UCSD-AML1 (cell line): ENCODE measurements around the gene DRD4.
"Not testable (repeated sequence)": the region's sequence is repeated elsewhere in the genome, so short reads cannot be mapped to it uniquely, and the experiment has no call there.

Experiments used
- DNase-seq: peaks from one replicate; lab custom pipeline; 2025; ENCODE audit not compliant: unreplicated experiment; lab: John Stamatoyannopoulos, UW

DRD4 gene

GRCh38 chr11:673866-674265 is 36.8 kb downstream of the DRD4 start:
- DNase-seq: no peak

- DNase-seq: no peak
Measured at GRCh38 chr11:674406-674805, 37.3 kb downstream of the DRD4 start.

- no peak for DNase-seq
Measured at GRCh38 chr11:678297-678696, 41.2 kb downstream of the DRD4 start.

- no peak for DNase-seq
Measured at GRCh38 chr11:679271-680207, 42.5 kb downstream of the DRD4 start.

- no peak for DNase-seq
Measured at GRCh38 chr11:680476-680875, 43.4 kb downstream of the DRD4 start.

- no peak for DNase-seq
Measured at GRCh38 chr11:680970-681369, 43.9 kb downstream of the DRD4 start.

- no peak for DNase-seq
Measured at GRCh38 chr11:686451-687243, 49.6 kb downstream of the DRD4 start.

- DNase-seq: no peak
Measured at GRCh38 chr11:687751-688150, 50.7 kb downstream of the DRD4 start.

- peak; percentile 55 for DNase-seq
Measured at GRCh38 chr11:688681-689080, 51.6 kb downstream of the DRD4 start.

GRCh38 chr11:689625-690024 is 52.6 kb downstream of the DRD4 start:
- no peak for DNase-seq

- DNase-seq: not testable (repeated sequence)
Measured at GRCh38 chr11:690244-690643, 53.2 kb downstream of the DRD4 start.
